HepG2 (cell line): ENCODE measurements around the gene DOLK. TPM values are rescaled to one million over a fixed set of nuclear protein-coding genes. Genes with fewer than 3 reads are reported as not detected.

ENCODE experiments used
- ATAC-seq: fragments of 200-7000 bp; cut with Tn5 transposase; 3 replicates; pipeline ENCODE4 v1.9.1; 2020; ENCODE audit warnings: mild to moderate bottlenecking, moderate library complexity
- BruUV-seq: library from RNA; stranded (reverse); fragments of 400-500 nt; replicated peaks from 2 replicates; lab custom pipeline; 2021; lab: Mats Ljungman, UMichigan
- CTCF ChIA-PET: fragments of 300-600 bp; formaldehyde crosslinking; extraction: SDS; loops from one replicate; lab custom pipeline; 2021; ENCODE audit warnings: low total read pairs, inconsistent platforms, low intra/inter-chr PET ratio; lab: Yijun Ruan, JAX
- POLR2A ChIA-PET: fragments of 350-600 bp; sonication (Branson Sonifier 250); formaldehyde crosslinking; loops from one replicate; lab custom pipeline; 2020; ENCODE audit warnings: antibody characterized with exemption, inconsistent platforms; lab: Yijun Ruan, JAX
- DNase-seq: peaks from one replicate; pipeline ENCODE4 v3.0.0-alpha.2; 2015; ENCODE audit warnings: low spot score
- FAIRE-seq: peaks from 3 replicates; lab custom pipeline; 2011; peaks lifted over from hg19 to GRCh38; lab: Jason Lieb, UNC
- H2AFZ ChIP-seq: one replicate; pipeline ENCODE4 v1.6.1; 2011; ENCODE audit warnings: low read length, inconsistent platforms
- H3K27ac ChIP-seq: fragments of 300-600 bp; 3 replicates; pipeline ENCODE4 v1.8.0; 2011; ENCODE audit warnings: mixed run types, mild to moderate bottlenecking, mixed read lengths, low read length, inconsistent platforms; ENCODE audit not compliant: insufficient read depth; ENCODE audit errors: extremely low read length
- H3K27me3 ChIP-seq, 2 experiments: fragments of 200-600 bp in 1 of 2; 2 replicates in 1 of 2; 3 replicates in 1 of 2; pipeline versions ENCODE4 v1.6.0 to v1.8.0; 2011; ENCODE audit warnings: low read length in 2 of 2, mild to moderate bottlenecking in 2 of 2, moderate library complexity in 2 of 2, inconsistent platforms in 1 of 2; ENCODE audit not compliant: insufficient read depth in 2 of 2, control insufficient read depth in 1 of 2
- H3K36me3 ChIP-seq, 2 experiments: fragments of 200-600 bp in 1 of 2; replicated peaks in 1 of 2; 2 replicates in 1 of 2; 3 replicates in 1 of 2; pipeline versions ENCODE4 v1.5.1 to v1.8.0; 2011; ENCODE audit warnings: low read length in 2 of 2, inconsistent platforms in 1 of 2; ENCODE audit not compliant: insufficient read depth in 2 of 2, control insufficient read depth in 1 of 2
- H3K4me1 ChIP-seq: 2 replicates; pipeline ENCODE4 v1.5.1; 2012; ENCODE audit warnings: low read length, inconsistent platforms; ENCODE audit not compliant: insufficient read depth
- H3K4me2 ChIP-seq: 2 replicates; pipeline ENCODE4 v1.6.0; 2011; ENCODE audit warnings: low read depth, low read length, inconsistent platforms
- H3K4me3 ChIP-seq, 3 experiments: fragments of 200-600 bp in 1 of 3; sonication (generic), shearing (Covaris generic) in 1 of 3; replicated peaks in 1 of 3; 2 replicates each; pipeline ENCODE4 v1.5.1; 2011 to 2016; ENCODE audit warnings: low read length in 3 of 3, inconsistent platforms in 2 of 3, low read depth in 2 of 3, mild to moderate bottlenecking in 2 of 3, control low read depth in 1 of 3, mixed read lengths in 1 of 3; ENCODE audit not compliant: insufficient read depth in 1 of 3
- H3K79me2 ChIP-seq: one replicate; pipeline ENCODE4 v1.6.1; 2011; ENCODE audit warnings: low read length, inconsistent platforms; ENCODE audit not compliant: insufficient read depth
- H3K9ac ChIP-seq: 2 replicates; pipeline ENCODE4 v1.6.0; 2011; ENCODE audit warnings: mild to moderate bottlenecking, low read depth, low read length, inconsistent platforms; ENCODE audit not compliant: insufficient read depth
- H3K9me3 ChIP-seq: 2 replicates; pipeline ENCODE4 v1.5.1; 2012; ENCODE audit warnings: mild to moderate bottlenecking, low read length
- H4K20me1 ChIP-seq: 2 replicates; pipeline ENCODE4 v1.6.0; 2011; ENCODE audit warnings: inconsistent platforms, mild to moderate bottlenecking, low read length, moderate library complexity; ENCODE audit not compliant: insufficient read depth
- PAWR ChIP-seq: sonication (generic); formaldehyde crosslinking; IDR thresholded peaks from 2 replicates; pipeline ENCODE4 v1.4.0; 2020; ENCODE audit warnings: missing genetic modification reagents, mild to moderate bottlenecking, borderline replicate concordance
- TEF ChIP-seq: sonication (generic); formaldehyde crosslinking; IDR thresholded peaks from 2 replicates; pipeline ENCODE4 v1.5.0; 2020; ENCODE audit warnings: missing genetic modification reagents
- ZNF256 ChIP-seq: sonication (generic); formaldehyde crosslinking; conservative IDR thresholded peaks from 2 replicates; pipeline ENCODE4 v1.4.0; 2020; ENCODE audit warnings: missing genetic modification reagents
- ZNF446 ChIP-seq: sonication (generic); formaldehyde crosslinking; IDR thresholded peaks from 2 replicates; pipeline ENCODE4 v1.5.0; 2020; ENCODE audit warnings: mild to moderate bottlenecking, missing genetic modification reagents
- ZNF687 ChIP-seq: sonication (generic); formaldehyde crosslinking; IDR thresholded peaks from 2 replicates; pipeline ENCODE4 v1.5.1; 2020; ENCODE audit warnings: mild to moderate bottlenecking, missing genetic modification reagents, moderate library complexity
- ZNF7 ChIP-seq: IDR thresholded peaks from 2 replicates; pipeline ENCODE4 v1.6.1; 2016; ENCODE audit warnings: missing biosample characterization, missing genetic modification reagents
- WGBS: methylation state at CpG from one replicate; pipeline ENCODE4 v1.1.6; 2017; ENCODE audit warnings: low lambda C conversion rate; 5-methylcytosine and 5-hydroxymethylcytosine counted together
- in situ Hi-C: cut with HindIII; loops from 2 replicates; pipeline ENCODE4 v1.10.0; 2017; ENCODE audit warnings: low pct_unique_long_range_greater_than_20kb; ENCODE audit not compliant: extremely low pct_ligation_motif_present
- intact Hi-C: fragments of 100-400 bp; cut with micrococcal nuclease; formaldehyde crosslinking; loops from one replicate; pipeline ENCODE4 v1.10.0; 2022; ENCODE audit not compliant: unreplicated experiment
- polyA plus RNA-seq, 8 experiments: library from polyadenylated mRNA; depleted of rRNA in 3 of 8; stranded (reverse) in 7 of 8; unstranded in 1 of 8; fragments of >200 nt; fragmentation: Illumina TruSeq in 4 of 8; extraction: Trizol in 4 of 8; gene quantifications; 2 replicates each; pipeline versions ENCODE4 v1.2.1 to v1.2.3, GENCODE V29; 2011 to 2016; ENCODE audit warnings: low read depth in 4 of 8, missing spikeins in 1 of 8, mixed read lengths in 1 of 8; ENCODE audit not compliant: insufficient read depth in 1 of 8
- total RNA-seq, 5 experiments: library from RNA; depleted of rRNA; stranded (reverse); fragments of >200 nt; fragmentation: Illumina TruSeq; extraction: Trizol; gene quantifications; 2 replicates each; pipeline ENCODE4 v1.2.3, GENCODE V29; 2016; ENCODE audit warnings: low read depth in 1 of 5

The DOLK gene
- total and polyA plus RNA-seq, 2 of the 13 experiments (the other 11 are each of a cell fraction or from before 2014, with no cell fraction given), result 15.4 to 18.7 TPM

DNA sequence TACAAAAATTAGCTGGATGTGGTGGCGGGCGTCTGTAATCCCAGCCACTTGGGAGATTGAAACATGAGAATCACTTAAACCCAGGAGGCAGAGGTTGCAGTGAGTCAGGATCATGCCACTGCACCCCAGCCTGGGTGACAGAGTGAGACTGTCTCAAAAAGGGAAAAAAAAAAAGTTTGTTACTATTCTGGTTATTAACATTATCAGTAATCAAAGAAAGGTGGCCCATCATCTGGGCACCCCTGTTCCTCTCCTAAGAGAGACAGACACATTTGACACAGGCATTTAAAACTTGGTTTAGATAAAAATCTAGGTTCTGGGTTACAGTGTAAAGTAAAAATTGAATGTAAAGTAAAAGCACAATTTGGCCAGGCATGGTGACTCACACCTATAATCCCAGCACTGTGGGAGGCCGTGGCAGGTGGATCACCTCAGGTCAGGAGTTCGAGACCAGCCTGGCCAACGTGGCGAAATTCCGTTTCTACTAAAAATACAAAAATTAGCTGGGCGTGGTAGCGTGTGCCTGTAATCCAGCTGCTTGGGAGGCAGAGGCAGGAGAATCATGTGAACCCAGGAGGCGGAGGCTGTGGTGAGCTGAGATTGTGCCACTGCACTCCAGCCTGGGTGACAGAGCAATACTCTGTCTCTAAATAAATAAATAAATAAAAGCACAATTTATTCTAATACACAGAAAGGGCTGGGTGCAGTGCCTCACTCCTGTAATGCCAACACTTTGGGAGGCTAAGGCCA, 43.4 kb downstream of the DOLK start:
- Histone ChIP-seq H3K27ac (no peak overlapping the region), H3K4me1 (peaks cover 32% of the 10 kb centered on the region), H3K4me2 (no peak overlapping the region), H2AFZ (no peak overlapping the region), H3K9me3 (no peaks in the 10 kb centered on the region), H3K9ac (no peak overlapping the region), H3K27me3 (no peaks in the 10 kb centered on the region), H4K20me1 (no peaks in the 10 kb centered on the region), H3K4me3 (no peak overlapping the region), H3K36me3 (peaks cover 15 to 28% of the 10 kb centered on the region in 2 experiments), H3K79me2 (peaks cover 4% of the 10 kb centered on the region)
- ChIA-PET CTCF (no interaction called here), POLR2A (interaction anchor here (0.7 kb wide), 1 partner anchor 1506 kb away, joined by 3 read pairs; no protein-coding TSS in a partner anchor)
- no peak for DNase-seq
- no peak for FAIRE-seq
- no TSS peak for BruUV-seq
- peak; percentile 22; the same call in 1 of the 2 replicates for TF ChIP-seq ZNF7 (CRISPR knock-in tag)
- no peak for TF ChIP-seq ZNF256 (CRISPR knock-in tag)
- ATAC-seq, result no peak
- in situ Hi-C loops (no loop called here), intact Hi-C loops (no loop called here)
- WGBS, result 97% methylated on average over 10 of the region's 10 CpGs

DNA sequence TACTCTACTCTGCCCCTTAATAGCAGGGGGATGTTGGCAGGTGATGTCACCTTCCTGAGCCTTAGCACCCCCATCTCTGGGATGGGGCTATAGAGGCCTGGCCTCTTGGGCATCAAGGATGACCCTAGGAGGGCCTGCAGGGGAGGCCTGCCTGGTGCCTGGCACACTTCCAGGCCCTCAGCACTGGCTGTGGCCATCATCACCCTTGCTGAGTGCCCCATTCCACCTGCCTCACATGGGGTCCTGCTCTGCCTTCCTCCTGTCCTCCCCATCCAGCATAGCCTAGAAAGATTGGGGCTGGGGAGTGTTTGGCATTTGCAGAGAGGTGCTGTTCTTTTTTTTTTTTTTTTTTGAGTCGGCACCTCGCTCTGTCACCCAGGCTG, 44.3 kb downstream of the DOLK start:
- no peak overlapping the region for H3K4me2 ChIP-seq
- intact Hi-C loops (no loop called here), in situ Hi-C loops (no loop called here)
- no peak for TF ChIP-seq PAWR (CRISPR knock-in tag)
- TF ChIP-seq ZNF446 (CRISPR knock-in tag), result no peak
- no peak for TF ChIP-seq TEF (CRISPR knock-in tag)
- 0 out of 2 replicates have a peak, but pooled peaks have one; percentile 3 for TF ChIP-seq ZNF687 (CRISPR knock-in tag)
- TF ChIP-seq, all 625 proteins: peak for 1
- Histone ChIP-seq H3K9ac (no peak overlapping the region), H3K9me3 (no peaks in the 10 kb centered on the region), H3K27ac (no peak overlapping the region), H3K4me3 (no peak overlapping the region), H4K20me1 (no peaks in the 10 kb centered on the region), H3K27me3 (no peaks in the 10 kb centered on the region), H2AFZ (no peak overlapping the region), H3K79me2 (peaks cover 4% of the 10 kb centered on the region), H3K4me1 (peaks cover 32% of the 10 kb centered on the region), H3K36me3 (peaks cover 9 to 27% of the 10 kb centered on the region in 2 experiments)
- DNase-seq, result no peak
- ATAC-seq, result no peak
- no TSS peak for BruUV-seq
- WGBS, result 94% methylated on average over 2 of the region's 2 CpGs
- no peak for FAIRE-seq
- POLR2A ChIA-PET, result interaction anchor here (0.7 kb wide), 1 partner anchor 1505 kb away, joined by 3 read pairs; no protein-coding TSS in a partner anchor
- CTCF ChIA-PET, result no interaction called here
